B cell (primary cell): ENCODE measurements around the gene MDM1. TPM values are rescaled to one million over a fixed set of nuclear protein-coding genes. Genes with fewer than 3 reads are reported as not detected.

Source experiments
- ATAC-seq: fragments of 200-7000 bp; cut with Tn5 transposase; one replicate; pipeline ENCODE4 v1.10.0; 2021; ENCODE audit warnings: low read depth, mild to moderate bottlenecking, moderate number of reproducible peaks, moderate library complexity
- CTCF ChIA-PET: fragments of 350-600 bp; sonication (Branson Sonifier 250); formaldehyde crosslinking; loops from one replicate; lab custom pipeline; 2021; ENCODE audit warnings: antibody characterized with exemption, inconsistent platforms; lab: Charles Lee
- POLR2A ChIA-PET: fragments of 350-600 bp; sonication (Branson Sonifier 250); formaldehyde crosslinking; loops from one replicate; lab custom pipeline; 2021; ENCODE audit warnings: antibody characterized with exemption; lab: Charles Lee
- DNase-seq: peaks from one replicate; pipeline ENCODE4 v3.0.0; 2013
- H2AFZ ChIP-seq: 2 replicates; pipeline ENCODE4 v1.6.1; 2012; ENCODE audit warnings: mild to moderate bottlenecking, low read depth, low read length; ENCODE audit not compliant: insufficient read depth, poor library complexity, severe bottlenecking
- H3K27ac ChIP-seq, 2 donors: 1 replicate in 1 of 2; 2 replicates in 1 of 2; pipeline ENCODE4 v1.5.1; 2012 to 2013; ENCODE audit warnings: low read length in 2 of 2, mild to moderate bottlenecking in 2 of 2, moderate library complexity in 1 of 2
- H3K27me3 ChIP-seq, 4 experiments: fragments of 200-600 bp in 1 of 4; sonication (generic) in 1 of 4; replicated peaks in 1 of 4; 1 replicate in 2 of 4; 2 replicates in 2 of 4; pipeline versions ENCODE4 v1.6.1 to v1.7.0; 2013 to 2016; ENCODE audit warnings: low read length in 3 of 4, mild to moderate bottlenecking in 2 of 4, mixed read lengths in 1 of 4, moderate library complexity in 1 of 4; ENCODE audit not compliant: insufficient read depth in 4 of 4, control insufficient read depth in 3 of 4; ENCODE audit errors: control extremely low read depth in 1 of 4
- H3K36me3 ChIP-seq, 2 experiments: replicated peaks in 1 of 2; 1 replicate in 1 of 2; 2 replicates in 1 of 2; pipeline versions ENCODE4 v1.6.1 to v1.7.1; 2013; ENCODE audit warnings: low read length in 1 of 2; ENCODE audit not compliant: insufficient read depth in 2 of 2, control insufficient read depth in 1 of 2; ENCODE audit errors: control extremely low read depth in 1 of 2, extremely low read depth in 1 of 2
- H3K4me1 ChIP-seq, 2 donors: fragments of 200-600 bp in 1 of 2; sonication (generic) in 1 of 2; 1 replicate in 1 of 2; 2 replicates in 1 of 2; pipeline versions ENCODE4 v1.5.1 to v1.6.1; 2013 to 2017; ENCODE audit warnings: low read length in 2 of 2; ENCODE audit not compliant: control insufficient read depth in 2 of 2, insufficient read depth in 2 of 2
- H3K4me2 ChIP-seq: replicated peaks from 2 replicates; pipeline ENCODE3; 2012; ENCODE audit warnings: mild to moderate bottlenecking, low read depth, low read length; ENCODE audit not compliant: poor library complexity, severe bottlenecking
- H3K4me3 ChIP-seq, 5 experiments: fragments of 200-600 bp in 1 of 5; sonication (generic) in 1 of 5; 1 replicate in 3 of 5; 2 replicates in 2 of 5; pipeline versions ENCODE4 v1.5.1 to v1.7.0; 2011 to 2016; ENCODE audit warnings: low read length in 4 of 5, mild to moderate bottlenecking in 4 of 5, low read depth in 2 of 5, control low read depth in 1 of 5, moderate library complexity in 1 of 5; ENCODE audit not compliant: insufficient read depth in 1 of 5; ENCODE audit errors: control extremely low read depth in 1 of 5, extremely low read depth in 1 of 5
- H3K79me2 ChIP-seq: fragments of 200-600 bp; sonication (generic); one replicate; pipeline ENCODE4 v1.6.0; 2016; ENCODE audit warnings: low read length; ENCODE audit not compliant: control insufficient read depth, insufficient read depth
- H3K9ac ChIP-seq: fragments of 200-600 bp; sonication (generic); 2 replicates; pipeline ENCODE4 v1.6.1; 2017; ENCODE audit warnings: mild to moderate bottlenecking, low read length, moderate library complexity
- H3K9me3 ChIP-seq, 3 donors: one replicate each; pipeline versions ENCODE4 v1.6.1 to v1.7.1; 2013; ENCODE audit warnings: low read length in 2 of 3; ENCODE audit not compliant: control insufficient read depth in 2 of 3, insufficient read depth in 1 of 3; ENCODE audit errors: control extremely low read depth in 1 of 3
- H4K20me1 ChIP-seq: 2 replicates; pipeline ENCODE4 v1.6.0; 2012; ENCODE audit warnings: mild to moderate bottlenecking, low read length; ENCODE audit not compliant: insufficient read depth, control insufficient read depth, poor library complexity, severe bottlenecking
- H3K27ac Mint-ChIP-seq: one replicate; pipeline ENCODE4 v1.8.0; 2021; ENCODE audit warnings: mixed read lengths
- H3K27me3 Mint-ChIP-seq: one replicate; pipeline ENCODE4 v1.8.0; 2021; ENCODE audit warnings: mixed read lengths
- H3K4me1 Mint-ChIP-seq: one replicate; pipeline ENCODE4 v1.8.0; 2021; ENCODE audit warnings: mixed read lengths
- H3K4me3 Mint-ChIP-seq: one replicate; pipeline ENCODE4 v1.8.0; 2021; ENCODE audit warnings: mixed read lengths
- H3K9me3 Mint-ChIP-seq: one replicate; pipeline ENCODE4 v1.8.0; 2022; ENCODE audit warnings: mixed read lengths; ENCODE audit not compliant: insufficient read depth
- CTCF ChIP-seq: fragments of 200-600 bp; IDR thresholded peaks from one replicate; pipeline ENCODE4 v1.8.0; 2022; ENCODE audit warnings: antibody characterized with exemption, mild to moderate bottlenecking
- EZH2 ChIP-seq: IDR thresholded peaks from 2 replicates; pipeline ENCODE4 v1.6.1; 2012; ENCODE audit warnings: borderline replicate concordance, low read depth, mild to moderate bottlenecking, moderate library complexity, low read length; ENCODE audit not compliant: insufficient read depth, poor library complexity, severe bottlenecking
- WGBS: methylation state at CpG from one replicate; pipeline ENCODE4 v1.1.5; 2013; ENCODE audit warnings: missing lambda C conversion rate; ENCODE audit not compliant: insufficient coverage; 5-methylcytosine and 5-hydroxymethylcytosine counted together
- intact Hi-C: fragments of 100-400 bp; cut with micrococcal nuclease; formaldehyde crosslinking; loops from one replicate; pipeline ENCODE4 v1.10.0; 2022
- polyA plus RNA-seq: library from polyadenylated mRNA; depleted of rRNA; stranded (reverse); fragments of >200 nt; gene quantifications from 2 replicates; pipeline ENCODE4 v1.2.3, GENCODE V29; 2012
- total RNA-seq, 2 donors: library from RNA; stranded (reverse); fragments of 120-200 nt in 1 of 2; gene quantifications; 1 replicate in 1 of 2; 2 replicates in 1 of 2; pipeline versions ENCODE4 v1.2.3 to v1.2.4, GENCODE V29; 2013 to 2022

MDM1 gene
- total and polyA plus RNA-seq, 2 donors (not counting 1 experiment from before 2014, with no cell fraction given) = 13.9 to 38.3 TPM

- Histone ChIP-seq H3K36me3 (peaks cover 2 to 4% of the 10 kb centered on the region in 2 experiments), H3K9me3 (no peaks in the 10 kb centered on the region), H4K20me1 (no peaks in the 10 kb centered on the region), H2AFZ (peak overlapping the region; percentile 94), H3K4me3 (peak overlapping the region; percentile 79 to 85 (median 82)), H3K9ac (peak overlapping the region; percentile 83), H3K27ac (peak overlapping the region; percentile 46 to 78), H3K4me2 (peak overlapping the region; percentile 85), H3K4me1 (peaks cover 12 to 14% of the 10 kb centered on the region in 2 donors), H3K27me3 (no peaks in the 10 kb centered on the region), H3K79me2 (peaks cover 22% of the 10 kb centered on the region)
- POLR2A ChIA-PET = interaction anchor here (1.4 to 1.9 kb wide), 2 partner anchors 32 to 278 kb away, joined by 3 to 5 read pairs; partner anchors contain the start of gene RAP1B
- peak overlapping the region; percentile 90 for H3K27ac Mint-ChIP-seq
- H3K4me1 Mint-ChIP-seq = peaks cover 38% of the 10 kb centered on the region
- H3K27me3 Mint-ChIP-seq = no peaks in the 10 kb centered on the region
- ATAC-seq (no peak), DNase-seq (no peak)
- WGBS = 49% methylated on average over 6 of the region's 18 CpGs
- H3K9me3 Mint-ChIP-seq = no peaks in the 10 kb centered on the region
- intact Hi-C loops = loop anchor here (1.0 to 5.0 kb wide), 9 partner anchors 26 to 1404 kb away; partner anchors contain the start of genes CAND1, CCT2, CPSF6 and MDM2
- peak overlapping the region; percentile 94 for H3K4me3 Mint-ChIP-seq
- CTCF ChIA-PET = interaction anchor here (0.8 to 4.3 kb wide), 4 partner anchors 10 to 356 kb away, joined by 3 to 15 read pairs (median 4); no protein-coding TSS in a partner anchor
- TF ChIP-seq CTCF = no peak
- no peak for TF ChIP-seq EZH2
Measured at GRCh38 chr12:68332728-68333630, 817 bp upstream of the MDM1 start.
